ENCODE measurements around the gene TSGA10. TPM values are rescaled to one million over a fixed set of nuclear protein-coding genes. Genes with fewer than 3 reads are reported as not detected.

TSGA10 gene
- total and polyA plus RNA-seq, 2 experiments from 2014 or later: 5.2 to 8.8 TPM

DNA sequence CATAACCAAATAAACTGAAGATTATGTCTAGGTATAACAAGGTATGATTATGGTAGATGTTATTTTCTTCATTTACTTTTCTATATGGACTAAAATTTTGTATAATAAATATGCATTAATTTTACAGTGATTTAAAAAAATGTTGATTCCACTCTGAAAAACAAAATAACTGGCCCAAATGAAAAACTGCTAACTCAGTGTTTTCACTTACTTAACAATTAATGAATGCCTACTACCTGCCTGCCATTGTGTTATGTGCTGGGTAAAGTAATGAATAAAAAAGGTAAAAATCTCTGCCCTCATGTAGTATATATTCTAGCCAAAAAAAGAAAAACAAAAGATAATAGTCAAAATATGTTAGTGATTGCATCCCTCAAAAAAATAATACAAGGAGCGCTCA is 42.8 kb downstream of the TSGA10 start:
- Histone ChIP-seq H3K4me3 (no peak overlapping the region), H2AFZ (no peak overlapping the region), H3K4me2 (no peak overlapping the region), H3K9me2 (replicated peaks; ENCODE audit: insufficient read depth) (no peaks in the 10 kb centered on the region), H3K79me2 (no peaks in the 10 kb centered on the region), H3K36me3 (replicated peaks; ENCODE audit: insufficient read depth, low read depth) (no peaks in the 10 kb centered on the region), H3K27me3 (no peaks in the 10 kb centered on the region), H3K27ac (no peak overlapping the region), H3K4me1 (ENCODE audit: insufficient read depth) (no peaks in the 10 kb centered on the region), H4K20me1 (ENCODE audit: insufficient read depth, poor library complexity, severe bottlenecking) (no peaks in the 10 kb centered on the region), H3K9me3 (ENCODE audit: low read depth) (no peaks in the 10 kb centered on the region)
- no peak for DNase-seq (ENCODE audit: low spot score)
- 100% methylated on average over 1 of the region's 1 CpG for WGBS (ENCODE audit: low lambda C conversion rate, missing lambda C conversion rate)
- no peak for TF ChIP-seq EZH2phosphoT487 (IDR thresholded peaks at IDR 0.05; ENCODE audit: low read depth, severe bottlenecking, unreplicated experiment)
- no peak for TF ChIP-seq EZH2 (IDR thresholded peaks at IDR 0.05; ENCODE audit: borderline replicate concordance)
- TF ChIP-seq CTCF (IDR thresholded peaks at IDR 0.05; ENCODE audit: poor library complexity): no peak

- no peak overlapping the region for H3K4me2 ChIP-seq
These were observed 43.5 kb downstream of the TSGA10 start for GRCh38 chr2:99111236-99111635.

GRCh38 chr2:99106913-99107312 is 47.8 kb downstream of the TSGA10 start:
- Histone ChIP-seq H3K27ac (no peak overlapping the region), H3K27me3 (no peaks in the 10 kb centered on the region), H3K79me2 (no peaks in the 10 kb centered on the region), H3K9me3 (ENCODE audit: low read depth) (no peaks in the 10 kb centered on the region), H3K4me1 (ENCODE audit: insufficient read depth) (no peaks in the 10 kb centered on the region), H3K4me3 (no peak overlapping the region), H3K36me3 (replicated peaks; ENCODE audit: insufficient read depth, low read depth) (no peaks in the 10 kb centered on the region), H4K20me1 (ENCODE audit: insufficient read depth, poor library complexity, severe bottlenecking) (no peaks in the 10 kb centered on the region), H3K4me2 (no peak overlapping the region), H3K9me2 (replicated peaks; ENCODE audit: insufficient read depth) (no peaks in the 10 kb centered on the region), H2AFZ (no peak overlapping the region)
- WGBS (ENCODE audit: low lambda C conversion rate, missing lambda C conversion rate): 67% methylated on average over 2 of the region's 2 CpGs
- TF ChIP-seq EZH2phosphoT487 (IDR thresholded peaks at IDR 0.05; ENCODE audit: low read depth, severe bottlenecking, unreplicated experiment): no peak
- no peak for TF ChIP-seq EZH2 (IDR thresholded peaks at IDR 0.05; ENCODE audit: borderline replicate concordance)
- no peak for TF ChIP-seq CTCF (IDR thresholded peaks at IDR 0.05; ENCODE audit: poor library complexity)
- DNase-seq (ENCODE audit: low spot score): no peak

More at GRCh38 chr2:99111236-99111635, 43.5 kb downstream of the TSGA10 start:
- TF ChIP-seq EZH2phosphoT487 (IDR thresholded peaks at IDR 0.05; ENCODE audit: low read depth, severe bottlenecking, unreplicated experiment) (no peak), EZH2 (IDR thresholded peaks at IDR 0.05; ENCODE audit: borderline replicate concordance) (no peak), CTCF (IDR thresholded peaks at IDR 0.05; ENCODE audit: poor library complexity) (no peak)
- no peak overlapping the region for H3K4me3 ChIP-seq
- no peak overlapping the region for H2AFZ ChIP-seq
- no peak overlapping the region for H3K27ac ChIP-seq
- no peaks in the 10 kb centered on the region for H3K4me1 ChIP-seq (ENCODE audit: insufficient read depth)
- no peaks in the 10 kb centered on the region for H3K36me3 ChIP-seq (replicated peaks; ENCODE audit: insufficient read depth, low read depth)
- 91% methylated on average over 2 of the region's 2 CpGs for WGBS (ENCODE audit: low lambda C conversion rate, missing lambda C conversion rate)
- H4K20me1 ChIP-seq (ENCODE audit: insufficient read depth, poor library complexity, severe bottlenecking): no peaks in the 10 kb centered on the region
- H3K9me3 ChIP-seq (ENCODE audit: low read depth): no peaks in the 10 kb centered on the region
- H3K9me2 ChIP-seq (replicated peaks; ENCODE audit: insufficient read depth): no peaks in the 10 kb centered on the region
- no peaks in the 10 kb centered on the region for H3K27me3 ChIP-seq
- DNase-seq (ENCODE audit: low spot score): no peak
- no peaks in the 10 kb centered on the region for H3K79me2 ChIP-seq

- Histone ChIP-seq H3K79me2 (no peaks in the 10 kb centered on the region), H4K20me1 (ENCODE audit: insufficient read depth, poor library complexity, severe bottlenecking) (no peaks in the 10 kb centered on the region), H3K4me3 (no peak overlapping the region), H3K4me1 (ENCODE audit: insufficient read depth) (no peaks in the 10 kb centered on the region), H3K27ac (no peak overlapping the region), H3K9me2 (replicated peaks; ENCODE audit: insufficient read depth) (no peaks in the 10 kb centered on the region), H3K36me3 (replicated peaks; ENCODE audit: insufficient read depth, low read depth) (no peaks in the 10 kb centered on the region), H3K27me3 (no peaks in the 10 kb centered on the region), H3K4me2 (no peak overlapping the region), H3K9me3 (ENCODE audit: low read depth) (no peaks in the 10 kb centered on the region), H2AFZ (no peak overlapping the region)
- TF ChIP-seq CTCF (IDR thresholded peaks at IDR 0.05; ENCODE audit: poor library complexity) (no peak), EZH2 (IDR thresholded peaks at IDR 0.05; ENCODE audit: borderline replicate concordance) (no peak), EZH2phosphoT487 (IDR thresholded peaks at IDR 0.05; ENCODE audit: low read depth, severe bottlenecking, unreplicated experiment) (no peak)
- 63% methylated on average over 2 of the region's 2 CpGs for WGBS (ENCODE audit: low lambda C conversion rate, missing lambda C conversion rate)
- DNase-seq (ENCODE audit: low spot score): no peak
These were observed 50.7 kb downstream of the TSGA10 start for GRCh38 chr2:99104006-99104405.
